GM10248 (cell line): ENCODE measurements around the gene LRRC56.
"Not testable (repeated sequence)": the region's sequence is repeated elsewhere in the genome, so short reads cannot be mapped to it uniquely, and the experiment has no call there.

Experiments used
- CTCF ChIA-PET: fragments of 300-600 bp; sonication (Branson Sonifier 250); formaldehyde crosslinking; extraction: SDS; loops from one replicate; lab custom pipeline; 2021; ENCODE audit warnings: antibody characterized with exemption; lab: Yijun Ruan, JAX
- POLR2A ChIA-PET: fragments of 350-650 bp; sonication (Branson Sonifier 250); formaldehyde crosslinking; extraction: SDS; loops from one replicate; lab custom pipeline; 2020; ENCODE audit warnings: antibody characterized with exemption; lab: Yijun Ruan, JAX
- DNase-seq: peaks from one replicate; pipeline ENCODE4 v3.0.0; 2012; ENCODE audit errors: extremely low spot score
- CTCF ChIP-seq: IDR thresholded peaks from 2 replicates; pipeline ENCODE4 v1.5.1; 2012; ENCODE audit warnings: mild to moderate bottlenecking, low read depth; ENCODE audit errors: extremely low read depth, missing control alignments, control extremely low read depth

Gene LRRC56

GRCh38 chr11:514606-515005 lies 22.7 kb upstream of the LRRC56 start:
- no peak for TF ChIP-seq CTCF
- ChIA-PET POLR2A (no interaction called here), CTCF (no interaction called here)
- DNase-seq: no peak

GRCh38 chr11:515131-515530 lies 22.2 kb upstream of the LRRC56 start:
- TF ChIP-seq CTCF: no peak
- ChIA-PET POLR2A (no interaction called here), CTCF (no interaction called here)
- DNase-seq: no peak

GRCh38 chr11:516400-516799 lies 20.9 kb upstream of the LRRC56 start:
- POLR2A ChIA-PET: interaction anchor here (1.6 kb wide), 1 partner anchor 9 kb away, joined by 3 read pairs; no protein-coding TSS in a partner anchor
- no peak for DNase-seq
- no peak for TF ChIP-seq CTCF
- CTCF ChIA-PET: interaction anchor here (1.0 to 6.8 kb wide), 2 partner anchors 17 to 212 kb away, joined by 3 to 77 read pairs; partner anchors contain the start of gene HRAS

- CTCF ChIA-PET: interaction anchor here (2.1 to 6.8 kb wide), 3 partner anchors 10 to 110 kb away, joined by 10 to 77 read pairs (median 55); partner anchors contain the start of genes HRAS and RNH1
- DNase-seq: not testable (repeated sequence)
- POLR2A ChIA-PET: interaction anchor here (1.6 kb wide), 1 partner anchor 9 kb away, joined by 3 read pairs; no protein-coding TSS in a partner anchor
These were observed 20.2 kb upstream of the LRRC56 start for GRCh38 chr11:516918-517685.

DNA sequence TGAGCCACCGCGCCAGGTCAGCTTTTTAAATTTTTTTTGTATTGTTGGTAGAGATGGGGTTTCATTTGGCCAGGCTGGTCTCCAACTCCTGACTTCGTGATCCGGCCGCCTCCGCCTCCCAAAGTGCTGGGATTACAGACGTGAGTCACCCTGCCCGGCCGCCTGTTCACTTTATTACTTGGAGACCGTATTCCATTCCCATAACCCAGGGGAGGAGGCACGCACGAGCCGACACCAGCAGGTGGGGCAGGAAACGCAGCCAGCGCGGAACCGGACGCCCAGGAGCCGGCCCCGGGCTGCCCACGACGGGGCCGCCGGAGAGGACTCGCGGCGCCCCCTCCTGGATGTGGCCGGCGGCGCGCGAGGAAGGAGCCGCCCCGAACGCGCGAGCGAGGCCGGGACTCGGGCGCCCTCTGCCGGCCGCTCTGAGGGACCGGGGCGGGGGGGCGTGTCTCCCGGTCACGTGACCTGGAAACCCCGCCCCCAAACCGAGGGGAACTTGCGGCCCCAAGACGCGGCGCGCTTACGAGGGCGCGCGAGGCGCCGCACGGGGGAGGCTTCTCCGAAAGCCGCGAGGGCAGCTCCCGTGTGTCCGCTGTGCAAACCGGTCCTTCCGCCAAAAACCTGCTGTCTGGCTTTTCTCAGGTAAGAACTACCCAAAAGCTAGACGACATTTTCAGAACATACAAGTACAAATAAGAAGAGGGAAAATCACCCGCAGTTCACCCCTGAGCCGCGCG lies 18.7 kb upstream of the LRRC56 start:
- ChIA-PET CTCF (interaction anchor here (0.6 to 6.8 kb wide), 40 partner anchors 9 to 277 kb away, joined by 3 to 77 read pairs (median 3); partner anchors contain the start of genes ANO9, DEAF1, HRAS and IFITM5), POLR2A (no interaction called here)
- TF ChIP-seq CTCF: peak; percentile 100

GRCh38 chr11:520428-521176 lies 16.7 kb upstream of the LRRC56 start:
- no peak for DNase-seq
- TF ChIP-seq CTCF: no peak
- ChIA-PET CTCF (interaction anchor here (1.0 to 6.8 kb wide), 4 partner anchors 9 to 270 kb away, joined by 3 to 77 read pairs (median 4); partner anchors contain the start of gene HRAS), POLR2A (no interaction called here)

More for the DNA sequence above, 18.7 kb upstream of the LRRC56 start:
- DNase-seq: peak; percentile 94
